SJCRH30 (cell line): ENCODE measurements around the gene NFE2L1. TPM values are rescaled to one million over a fixed set of nuclear protein-coding genes. Genes with fewer than 3 reads are reported as not detected.
A peak's percentile ranks its signal among the peaks of the same experiment; 100 is the strongest.
"Not testable (repeated sequence)": the region's sequence is repeated elsewhere in the genome, so short reads cannot be mapped to it uniquely, and the experiment has no call there.

Experiments used
- DNase-seq, 2 experiments: peaks; one replicate each; pipeline ENCODE4 v3.0.0-alpha.2; 2015 to 2020
- H3K27ac ChIP-seq: fragments of 250-450 bp; sonication (Bioruptor Pico); 2 replicates; pipeline ENCODE4 v1.5.1; 2020; ENCODE audit warnings: mild to moderate bottlenecking, moderate library complexity
- H3K27me3 ChIP-seq: fragments of 250-450 bp; sonication (Bioruptor Pico); 2 replicates; pipeline ENCODE4 v1.5.1; 2020; ENCODE audit warnings: mild to moderate bottlenecking, moderate library complexity
- H3K36me3 ChIP-seq: fragments of 250-450 bp; sonication (Bioruptor Pico); 2 replicates; pipeline ENCODE4 v1.5.1; 2020; ENCODE audit warnings: mild to moderate bottlenecking, moderate library complexity
- H3K4me1 ChIP-seq: fragments of 250-450 bp; sonication (Bioruptor Pico); 2 replicates; pipeline ENCODE4 v1.5.1; 2020; ENCODE audit warnings: mild to moderate bottlenecking, moderate library complexity
- H3K4me3 ChIP-seq: fragments of 250-450 bp; sonication (Bioruptor Pico); 2 replicates; pipeline ENCODE4 v1.5.1; 2020; ENCODE audit warnings: mild to moderate bottlenecking, moderate library complexity
- H3K9me3 ChIP-seq: fragments of 250-450 bp; sonication (Bioruptor Pico); replicated peaks from 2 replicates; pipeline ENCODE4 v1.5.1; 2020; ENCODE audit warnings: mild to moderate bottlenecking, moderate library complexity
- total RNA-seq: library from RNA; depleted of rRNA; stranded (reverse); fragments of >200 nt; shearing (Covaris generic); gene quantifications from 2 replicates; pipeline ENCODE4 v1.2.3, GENCODE V29; 2014

NFE2L1 gene
- total RNA-seq, 1 experiment from 2014 or later, result 75.1 TPM

DNA sequence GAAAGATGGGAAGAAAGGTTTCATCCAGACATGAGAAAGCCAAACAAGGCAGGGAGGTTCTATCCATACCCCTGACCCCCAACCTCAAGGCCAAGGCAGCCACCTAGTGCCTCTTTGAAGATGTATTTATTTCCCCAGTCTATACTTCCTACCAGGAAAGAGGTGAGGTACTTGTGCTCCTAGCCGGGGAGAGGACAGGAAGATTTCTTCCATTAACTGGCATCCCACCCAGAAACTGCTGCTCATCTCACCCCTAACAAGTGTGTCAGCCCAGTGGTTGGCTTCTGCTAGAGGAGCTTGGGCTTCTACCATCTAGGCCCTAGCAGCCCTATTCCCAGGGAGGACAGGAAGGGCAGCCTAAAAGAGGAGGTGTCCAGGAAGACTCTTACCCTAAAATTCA, 19.4 kb upstream of the NFE2L1 start:
- Histone ChIP-seq H3K27ac (no peak overlapping the region), H3K4me3 (no peak overlapping the region), H3K36me3 (no peaks in the 10 kb centered on the region), H3K4me1 (peaks cover 14% of the 10 kb centered on the region; the same call in 1 of the 2 replicates), H3K27me3 (0 out of 2 replicates have a peak, but pooled peaks cover 10% of the 10 kb centered on the region), H3K9me3 (no peaks in the 10 kb centered on the region)
- no peak for DNase-seq

DNA sequence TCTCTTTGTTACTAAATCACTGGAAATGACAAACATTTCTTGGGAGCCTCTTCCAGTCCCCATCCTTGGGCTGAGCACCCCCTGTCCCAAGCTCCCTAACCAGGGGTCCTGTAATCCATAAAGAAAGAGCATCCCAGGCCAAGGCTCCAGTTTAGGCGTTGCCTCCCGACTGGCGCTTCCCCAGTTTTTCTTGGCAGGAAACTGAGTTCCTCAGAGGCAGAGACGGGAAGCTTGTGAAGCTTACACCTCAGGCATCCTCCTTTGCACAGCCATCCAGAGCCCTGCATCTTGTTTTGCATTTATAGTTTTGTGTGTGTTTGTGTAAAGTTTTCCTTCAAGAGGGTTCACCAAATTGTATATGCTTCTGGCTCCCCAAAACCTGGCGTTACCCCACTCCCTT, 17.6 kb upstream of the NFE2L1 start:
- Histone ChIP-seq H3K4me1 (peaks cover 10% of the 10 kb centered on the region; the same call in 1 of the 2 replicates), H3K4me3 (no peak overlapping the region), H3K27me3 (0 out of 2 replicates have a peak, but pooled peaks cover 10% of the 10 kb centered on the region), H3K27ac (no peak overlapping the region), H3K36me3 (no peaks in the 10 kb centered on the region), H3K9me3 (no peaks in the 10 kb centered on the region)
- no peak for DNase-seq

DNA sequence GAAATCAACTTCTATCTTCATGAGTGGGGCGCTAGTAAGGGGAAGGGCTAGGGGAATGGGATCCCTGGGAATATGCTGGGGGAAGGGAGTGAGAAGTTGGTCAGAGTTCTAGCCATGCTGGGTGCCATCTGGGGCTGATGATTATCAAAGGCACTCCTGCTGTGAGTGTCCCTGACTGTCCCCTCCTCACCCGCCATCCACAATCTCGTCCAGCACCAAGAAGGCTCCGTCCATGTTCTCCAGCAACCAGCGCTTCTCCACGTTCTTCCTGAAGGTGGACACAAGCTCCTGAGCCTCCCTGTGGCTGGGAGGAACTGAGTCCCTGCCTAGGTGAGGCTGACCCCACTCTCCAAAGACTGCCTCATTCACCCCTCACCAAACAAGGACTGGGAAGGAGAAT, 16.2 kb upstream of the NFE2L1 start:
- 0 out of 2 replicates have a peak, but pooled peaks cover 10% of the 10 kb centered on the region for H3K27me3 ChIP-seq
- no peaks in the 10 kb centered on the region for H3K4me1 ChIP-seq
- H3K9me3 ChIP-seq, result no peaks in the 10 kb centered on the region
- no peak overlapping the region for H3K27ac ChIP-seq
- DNase-seq, result no peak
- H3K4me3 ChIP-seq, result no peak overlapping the region
- H3K36me3 ChIP-seq, result no peaks in the 10 kb centered on the region

DNA sequence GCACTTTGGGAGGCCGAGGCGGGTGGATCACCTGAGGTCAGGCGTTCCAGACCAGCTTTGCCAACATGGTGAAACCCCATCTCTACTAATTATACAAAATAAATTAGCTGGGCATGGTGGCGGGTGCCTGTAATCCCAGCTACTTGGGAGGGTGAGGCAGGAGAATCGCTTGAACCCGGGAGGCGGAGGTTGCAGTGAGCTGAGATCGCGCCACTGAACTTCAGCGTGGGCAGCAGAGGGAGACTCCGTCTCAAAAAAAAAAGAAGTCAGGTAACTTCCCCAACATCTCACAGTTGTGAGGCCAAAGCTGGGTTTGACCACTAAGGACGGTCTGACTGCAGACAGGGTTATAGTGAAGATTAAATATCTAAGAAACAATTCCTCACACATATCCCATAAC, 13.4 kb upstream of the NFE2L1 start:
- not testable (repeated sequence) for DNase-seq, H3K4me1 ChIP-seq, H3K36me3 ChIP-seq, H3K9me3 ChIP-seq, H3K4me3 ChIP-seq, H3K27ac ChIP-seq, H3K27me3 ChIP-seq

DNA sequence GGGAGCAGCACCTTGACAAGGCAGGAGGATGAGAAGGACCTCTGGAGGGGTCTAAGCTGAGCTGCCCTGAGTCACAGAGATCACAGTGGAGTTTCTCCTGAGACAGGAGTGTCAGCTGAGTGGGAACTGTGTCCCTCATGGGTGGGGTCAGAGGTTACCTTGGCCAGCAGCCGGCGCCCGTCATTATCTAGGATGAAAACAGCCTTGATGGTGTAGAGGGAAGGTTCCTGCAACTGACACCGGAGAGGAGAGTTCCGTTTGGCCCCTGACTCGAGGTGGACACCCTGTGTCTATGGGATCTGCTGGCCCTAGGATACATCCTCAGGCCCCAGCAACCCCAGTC, 11.5 kb upstream of the NFE2L1 start:
- Histone ChIP-seq H3K4me3 (no peak overlapping the region), H3K9me3 (no peaks in the 10 kb centered on the region), H3K36me3 (no peaks in the 10 kb centered on the region), H3K27me3 (0 out of 2 replicates have a peak, but pooled peaks cover 7% of the 10 kb centered on the region), H3K4me1 (no peaks in the 10 kb centered on the region), H3K27ac (no peak overlapping the region)
- no peak for DNase-seq

DNA sequence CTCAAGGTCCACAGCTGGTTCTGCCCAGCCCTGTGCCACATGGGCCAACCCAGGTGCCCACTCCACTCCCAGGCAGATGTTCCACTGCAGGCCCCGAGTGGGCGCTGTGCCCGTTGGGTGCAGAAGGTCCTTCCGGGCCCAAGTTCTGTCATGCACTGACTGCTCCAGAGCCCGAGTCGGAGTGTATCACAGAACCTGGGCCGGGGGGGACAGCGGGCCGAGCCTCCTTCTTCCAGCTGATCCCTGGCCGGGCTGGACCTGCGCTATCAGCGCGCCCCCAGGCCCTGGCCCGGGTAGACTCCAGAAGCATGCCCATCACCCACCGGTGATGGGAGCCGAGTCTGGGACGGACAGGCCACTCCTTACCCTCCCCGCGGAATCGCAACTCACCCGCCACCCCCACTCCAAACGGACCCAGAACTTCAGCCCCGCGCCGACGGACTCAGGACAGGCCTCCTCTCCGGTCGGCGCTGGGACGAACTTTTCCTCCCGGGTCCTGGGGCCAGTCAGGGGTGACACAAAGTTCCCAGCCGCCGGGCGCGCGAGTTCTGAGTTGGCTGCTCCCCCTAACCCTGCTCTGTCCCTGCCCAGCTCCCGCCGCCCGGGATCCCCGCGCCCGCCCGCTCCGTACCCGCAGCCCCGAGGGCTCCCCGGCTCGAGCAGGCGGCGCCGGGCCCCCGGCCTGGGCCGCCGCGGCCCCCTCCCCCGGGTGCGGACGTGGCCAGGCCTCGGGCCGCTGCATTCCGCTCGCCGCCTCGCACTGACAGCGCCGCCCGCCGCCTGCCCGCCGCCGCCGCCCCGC, 10.9 kb upstream of the NFE2L1 start, which contains the start of gene COPZ2:
COPZ2 (minus strand) TSS at position 762 of the 802 bp plus-strand sequence; CDS start at position 742, 20 bp downstream.
- no peak for DNase-seq
- Histone ChIP-seq H3K36me3 (no peaks in the 10 kb centered on the region), H3K9me3 (no peaks in the 10 kb centered on the region), H3K27ac (no peak within 1 kb of the TSS), H3K27me3 (0 out of 2 replicates have a peak, but pooled peaks cover 7% of the 10 kb centered on the region), H3K4me3 (peak within 1 kb of the TSS; percentile 32), H3K4me1 (no peaks in the 10 kb centered on the region)

DNA sequence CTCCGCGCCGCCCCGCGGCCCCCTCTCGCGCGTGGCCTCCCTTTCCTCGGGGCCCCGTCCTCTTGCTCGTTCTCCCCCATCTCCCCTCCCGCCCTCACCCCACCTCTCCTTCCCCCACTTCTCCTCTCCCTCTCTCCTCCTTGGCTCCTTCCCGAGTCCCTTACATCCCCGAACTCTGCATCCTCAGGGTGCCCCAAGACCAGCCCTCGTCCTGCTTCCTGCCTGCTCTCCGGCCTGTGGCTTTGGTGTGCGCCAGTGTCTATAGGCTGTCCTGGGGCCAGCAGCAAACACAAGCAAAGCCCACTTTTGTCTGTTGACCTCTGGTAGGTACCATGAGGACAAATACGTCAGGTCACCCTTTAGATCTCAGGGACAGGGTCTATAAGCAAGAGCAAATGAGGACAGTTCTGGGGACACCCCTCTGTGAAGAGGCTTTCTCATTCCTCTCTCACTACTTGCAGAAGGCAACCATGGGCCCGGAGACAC, 10.3 kb upstream of the NFE2L1 start:
- no peak overlapping the region for H3K27ac ChIP-seq
- H3K4me1 ChIP-seq, result no peaks in the 10 kb centered on the region
- 0 out of 2 replicates have a peak, but pooled peaks cover under 1% of the 10 kb centered on the region for H3K27me3 ChIP-seq
- no peaks in the 10 kb centered on the region for H3K36me3 ChIP-seq
- no peak for DNase-seq
- no peak overlapping the region for H3K4me3 ChIP-seq
- H3K9me3 ChIP-seq, result no peaks in the 10 kb centered on the region

DNA sequence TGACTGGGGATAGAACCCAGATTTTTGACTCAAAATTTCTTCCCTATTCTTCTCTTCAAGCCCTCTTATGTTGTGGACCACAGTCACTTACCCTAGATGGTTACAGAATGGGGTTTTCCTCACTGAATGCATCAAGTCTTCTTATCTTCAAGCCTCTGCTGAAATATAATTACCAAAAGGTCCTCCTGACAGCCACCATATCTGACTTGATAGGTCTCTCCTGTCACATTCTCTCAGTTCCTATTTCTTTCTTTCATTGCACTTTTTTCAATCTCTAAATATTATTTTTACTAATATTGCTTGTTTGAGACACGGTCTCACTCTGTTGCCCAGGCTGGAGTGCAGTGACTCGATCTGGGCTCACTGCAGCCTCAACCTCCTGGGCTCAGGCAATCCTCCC, 9.5 kb upstream of the NFE2L1 start:
- no peaks in the 10 kb centered on the region for H3K36me3 ChIP-seq
- DNase-seq, result no peak

DNA sequence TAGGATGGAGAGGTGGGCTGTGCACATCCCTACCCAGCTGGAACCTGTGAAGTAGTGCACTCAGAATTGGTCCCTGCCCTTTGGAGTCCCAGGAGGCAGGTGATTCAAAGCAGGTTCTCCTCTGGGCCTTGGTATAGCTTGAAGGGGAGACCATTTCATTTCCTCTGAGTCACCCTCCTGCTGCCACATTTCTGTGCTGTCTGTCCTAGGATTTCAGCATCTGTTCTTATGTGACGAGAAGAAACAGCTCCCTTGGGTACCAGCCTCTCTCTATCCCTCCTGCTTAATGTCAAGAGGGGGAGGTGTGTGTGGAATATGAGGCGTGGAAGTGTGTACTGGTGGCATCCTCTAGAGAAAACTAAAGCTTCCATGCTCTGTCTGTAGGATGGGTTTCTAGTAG, 5.0 kb upstream of the NFE2L1 start:
- Histone ChIP-seq H3K4me3 (no peak overlapping the region), H3K4me1 (peaks cover 31% of the 10 kb centered on the region), H3K36me3 (no peaks in the 10 kb centered on the region), H3K27me3 (no peaks in the 10 kb centered on the region), H3K27ac (no peak overlapping the region), H3K9me3 (no peaks in the 10 kb centered on the region)
- DNase-seq, result peak in 1 of 2 experiments; percentile 45

More for the DNA sequence above, 9.5 kb upstream of the NFE2L1 start:
- H3K27me3 ChIP-seq, result no peaks in the 10 kb centered on the region
- H3K4me1 ChIP-seq, result peaks cover 8% of the 10 kb centered on the region
- no peak overlapping the region for H3K27ac ChIP-seq
- no peak overlapping the region for H3K4me3 ChIP-seq
- H3K9me3 ChIP-seq, result no peaks in the 10 kb centered on the region

DNA sequence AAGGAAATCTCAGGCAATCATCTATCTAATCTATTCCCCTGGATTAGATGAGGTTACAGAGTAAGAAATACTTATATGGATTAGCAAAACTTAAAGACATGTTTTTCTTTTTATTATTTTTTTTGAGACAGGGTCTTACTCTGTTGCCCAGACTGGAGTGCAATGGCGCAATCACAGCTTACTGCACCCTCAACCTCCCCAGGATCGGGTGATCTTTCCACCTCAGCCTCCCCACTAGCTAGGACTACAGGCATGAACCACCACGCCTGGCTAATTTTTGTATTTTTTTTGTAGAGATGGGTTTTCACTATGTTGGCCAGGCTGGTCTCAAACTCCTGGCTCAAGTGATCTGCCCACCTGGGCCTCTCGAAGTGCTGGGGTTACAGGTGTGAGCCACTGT, 3.3 kb upstream of the NFE2L1 start:
- DNase-seq, result no peak
- H3K36me3 ChIP-seq, result no peaks in the 10 kb centered on the region
- peak overlapping the region; percentile 95 for H3K27ac ChIP-seq
- no peaks in the 10 kb centered on the region for H3K9me3 ChIP-seq
- H3K4me3 ChIP-seq, result no peak overlapping the region
- peaks cover 35% of the 10 kb centered on the region for H3K4me1 ChIP-seq
- H3K27me3 ChIP-seq, result no peaks in the 10 kb centered on the region

DNA sequence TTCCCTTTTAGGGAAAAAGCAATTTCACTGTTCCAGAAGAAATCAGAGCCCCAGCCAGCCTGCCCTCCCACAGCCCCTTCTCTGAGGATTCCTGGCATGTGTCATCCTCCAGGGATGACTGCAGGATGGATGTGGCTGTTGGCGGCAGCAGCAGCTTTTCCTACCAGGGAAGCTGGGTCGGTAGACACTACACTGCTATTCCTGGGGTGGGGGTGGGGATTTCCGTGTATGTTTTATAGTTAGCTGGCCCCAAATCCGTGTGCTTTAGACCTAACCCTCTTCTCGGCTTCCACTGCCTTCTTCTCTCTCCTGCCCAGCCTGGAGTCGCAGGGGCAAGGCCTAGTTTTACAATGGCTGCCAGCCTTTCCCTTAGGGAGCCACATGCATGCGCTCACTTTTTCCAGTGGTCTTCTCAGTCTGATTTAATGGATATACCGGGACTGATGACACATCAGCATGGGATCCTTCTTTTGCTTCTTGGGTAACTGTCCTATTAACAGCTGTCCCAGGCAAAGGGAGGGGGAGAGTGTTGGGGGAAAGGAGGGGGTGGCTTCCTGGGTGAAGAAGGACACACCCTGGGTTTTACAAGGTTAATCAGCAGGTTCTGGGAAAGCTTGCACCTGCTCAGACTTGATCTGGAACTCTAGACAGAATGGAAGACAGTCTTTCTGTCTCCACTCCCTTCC, 2.7 kb upstream of the NFE2L1 start:
- no peaks in the 10 kb centered on the region for H3K36me3 ChIP-seq
- H3K9me3 ChIP-seq, result no peaks in the 10 kb centered on the region
- peak; percentile 79 to 86 for DNase-seq
- no peaks in the 10 kb centered on the region for H3K27me3 ChIP-seq
- H3K4me3 ChIP-seq, result no peak overlapping the region
- peak overlapping the region; percentile 95 for H3K27ac ChIP-seq
- peaks cover 42% of the 10 kb centered on the region for H3K4me1 ChIP-seq

DNA sequence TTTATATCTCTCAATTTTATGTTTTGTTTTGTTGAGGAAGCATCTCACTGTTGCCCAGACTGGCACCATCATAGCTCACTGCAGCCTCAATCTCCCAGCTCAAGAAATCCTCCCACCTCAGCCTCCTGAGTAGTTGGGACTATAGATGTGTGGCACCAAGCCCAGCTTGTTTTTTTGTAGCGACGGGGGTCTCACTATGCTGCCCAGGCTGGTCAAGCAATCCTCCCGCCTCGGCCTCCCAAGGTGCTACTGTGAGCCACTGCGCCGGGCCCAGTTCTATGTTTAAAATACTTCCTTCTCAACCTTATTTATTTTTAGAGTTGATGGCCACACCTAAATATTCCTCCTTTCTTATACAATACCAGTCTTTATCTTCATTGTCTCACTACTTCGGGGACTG, 1.9 kb upstream of the NFE2L1 start:
- Histone ChIP-seq H3K36me3 (peaks cover 6% of the 10 kb centered on the region), H3K4me1 (peaks cover 50% of the 10 kb centered on the region), H3K27me3 (no peaks in the 10 kb centered on the region), H3K9me3 (no peaks in the 10 kb centered on the region), H3K4me3 (peak overlapping the region; percentile 88), H3K27ac (peak overlapping the region; percentile 95)
- DNase-seq, result no peak

DNA sequence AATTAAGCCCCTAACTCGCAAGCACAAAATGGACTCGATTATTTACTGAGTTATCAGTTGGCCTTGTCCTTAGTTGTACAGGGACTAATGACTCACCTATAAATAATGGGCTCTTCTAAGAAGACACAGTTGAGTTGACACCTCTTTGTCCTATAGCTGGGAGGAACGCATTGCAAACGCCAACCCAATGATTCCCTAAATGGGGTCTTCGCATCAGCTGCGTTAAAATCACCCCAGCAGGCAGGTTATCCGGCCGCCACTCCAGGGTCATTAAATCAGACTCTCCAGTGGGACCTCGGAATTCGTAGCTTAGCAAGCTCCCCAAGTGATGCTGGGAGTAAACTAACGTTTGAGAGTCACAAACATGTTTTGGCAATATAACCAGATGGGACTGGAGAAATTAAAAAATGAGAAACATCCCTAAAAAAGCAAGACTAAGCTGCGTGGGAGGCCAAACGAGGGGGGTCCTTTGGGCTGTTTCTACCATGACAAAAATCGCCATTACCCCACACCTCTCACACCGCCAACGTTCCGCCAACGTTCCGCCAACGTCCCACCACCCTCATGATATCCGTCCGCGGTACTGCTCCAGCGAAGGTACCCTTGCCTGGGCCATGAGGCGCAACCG, 932 bp upstream of the NFE2L1 start:
- Histone ChIP-seq H3K27me3 (no peaks in the 10 kb centered on the region), H3K9me3 (no peaks in the 10 kb centered on the region), H3K36me3 (peaks cover 13% of the 10 kb centered on the region), H3K4me1 (peaks cover 59% of the 10 kb centered on the region), H3K27ac (peak overlapping the region; percentile 95), H3K4me3 (peak overlapping the region; percentile 88)
- DNase-seq, result peak in 1 of 2 experiments; percentile 31

DNA sequence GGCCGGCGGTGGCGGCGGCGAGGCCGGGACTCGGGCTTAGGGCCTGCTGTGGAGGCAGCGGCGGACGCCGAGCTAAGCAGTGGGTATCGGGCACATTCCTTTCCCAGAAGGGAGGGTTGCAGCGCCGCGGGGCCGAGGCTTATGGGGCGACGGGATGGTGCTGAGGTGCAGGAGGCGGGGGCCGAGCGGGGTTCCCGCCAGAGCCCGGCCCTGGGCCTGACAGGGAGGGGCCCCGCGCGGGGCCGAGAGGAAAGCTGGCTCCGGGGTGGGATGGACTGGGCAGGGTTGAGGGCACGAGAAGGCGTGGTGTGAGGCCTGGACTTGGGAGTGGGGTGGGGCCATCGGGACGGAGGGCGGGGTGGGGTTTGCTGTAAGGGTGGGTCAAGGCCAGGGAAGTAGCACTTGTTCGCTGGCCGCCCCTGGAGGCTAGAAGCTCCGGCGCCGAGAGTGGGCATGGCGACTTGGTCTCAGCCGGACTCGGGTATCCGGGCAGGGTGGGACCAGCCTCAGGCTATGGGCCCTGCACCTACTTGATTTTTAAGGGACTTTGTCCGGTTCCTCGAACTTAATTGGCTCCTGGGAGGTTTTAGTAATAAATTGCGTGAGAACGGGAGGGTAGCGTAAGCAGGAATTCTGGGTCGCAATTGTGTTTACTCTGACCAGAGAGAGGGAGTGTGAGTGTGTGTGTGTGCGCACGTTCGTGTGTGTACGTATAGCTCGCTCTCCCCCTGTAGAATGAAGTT, 396 bp downstream of the NFE2L1 start:
- Histone ChIP-seq H3K4me3 (peak overlapping the region; percentile 88), H3K4me1 (peaks cover 66% of the 10 kb centered on the region), H3K27ac (peak overlapping the region; percentile 95), H3K27me3 (no peaks in the 10 kb centered on the region), H3K9me3 (no peaks in the 10 kb centered on the region), H3K36me3 (peaks cover 13% of the 10 kb centered on the region)
- DNase-seq, result peak; percentile 96 to 97
